B cell (primary cell): ENCODE measurements around the gene PSENEN. TPM values are rescaled to one million over a fixed set of nuclear protein-coding genes. Genes with fewer than 3 reads are reported as not detected.

Experiments used
- ATAC-seq: fragments of 200-7000 bp; cut with Tn5 transposase; one replicate; pipeline ENCODE4 v1.10.0; 2021; ENCODE audit warnings: low read depth, mild to moderate bottlenecking, moderate number of reproducible peaks, moderate library complexity
- CTCF ChIA-PET: fragments of 350-600 bp; sonication (Branson Sonifier 250); formaldehyde crosslinking; loops from one replicate; lab custom pipeline; 2021; ENCODE audit warnings: antibody characterized with exemption, inconsistent platforms; lab: Charles Lee
- POLR2A ChIA-PET: fragments of 350-600 bp; sonication (Branson Sonifier 250); formaldehyde crosslinking; loops from one replicate; lab custom pipeline; 2021; ENCODE audit warnings: antibody characterized with exemption; lab: Charles Lee
- DNase-seq: peaks from one replicate; pipeline ENCODE4 v3.0.0; 2013
- H2AFZ ChIP-seq: 2 replicates; pipeline ENCODE4 v1.6.1; 2012; ENCODE audit warnings: mild to moderate bottlenecking, low read depth, low read length; ENCODE audit not compliant: insufficient read depth, poor library complexity, severe bottlenecking
- H3K27ac ChIP-seq, 2 donors: 1 replicate in 1 of 2; 2 replicates in 1 of 2; pipeline ENCODE4 v1.5.1; 2012 to 2013; ENCODE audit warnings: low read length in 2 of 2, mild to moderate bottlenecking in 2 of 2, moderate library complexity in 1 of 2
- H3K27me3 ChIP-seq, 4 experiments: fragments of 200-600 bp in 1 of 4; sonication (generic) in 1 of 4; replicated peaks in 1 of 4; 1 replicate in 2 of 4; 2 replicates in 2 of 4; pipeline versions ENCODE4 v1.6.1 to v1.7.0; 2013 to 2016; ENCODE audit warnings: low read length in 3 of 4, mild to moderate bottlenecking in 2 of 4, mixed read lengths in 1 of 4, moderate library complexity in 1 of 4; ENCODE audit not compliant: insufficient read depth in 4 of 4, control insufficient read depth in 3 of 4; ENCODE audit errors: control extremely low read depth in 1 of 4
- H3K36me3 ChIP-seq, 2 experiments: replicated peaks in 1 of 2; 1 replicate in 1 of 2; 2 replicates in 1 of 2; pipeline versions ENCODE4 v1.6.1 to v1.7.1; 2013; ENCODE audit warnings: low read length in 1 of 2; ENCODE audit not compliant: insufficient read depth in 2 of 2, control insufficient read depth in 1 of 2; ENCODE audit errors: control extremely low read depth in 1 of 2, extremely low read depth in 1 of 2
- H3K4me1 ChIP-seq, 2 donors: fragments of 200-600 bp in 1 of 2; sonication (generic) in 1 of 2; 1 replicate in 1 of 2; 2 replicates in 1 of 2; pipeline versions ENCODE4 v1.5.1 to v1.6.1; 2013 to 2017; ENCODE audit warnings: low read length in 2 of 2; ENCODE audit not compliant: control insufficient read depth in 2 of 2, insufficient read depth in 2 of 2
- H3K4me2 ChIP-seq: replicated peaks from 2 replicates; pipeline ENCODE3; 2012; ENCODE audit warnings: mild to moderate bottlenecking, low read depth, low read length; ENCODE audit not compliant: poor library complexity, severe bottlenecking
- H3K4me3 ChIP-seq, 5 experiments: fragments of 200-600 bp in 1 of 5; sonication (generic) in 1 of 5; 1 replicate in 3 of 5; 2 replicates in 2 of 5; pipeline versions ENCODE4 v1.5.1 to v1.7.0; 2011 to 2016; ENCODE audit warnings: low read length in 4 of 5, mild to moderate bottlenecking in 4 of 5, low read depth in 2 of 5, control low read depth in 1 of 5, moderate library complexity in 1 of 5; ENCODE audit not compliant: insufficient read depth in 1 of 5; ENCODE audit errors: control extremely low read depth in 1 of 5, extremely low read depth in 1 of 5
- H3K79me2 ChIP-seq: fragments of 200-600 bp; sonication (generic); one replicate; pipeline ENCODE4 v1.6.0; 2016; ENCODE audit warnings: low read length; ENCODE audit not compliant: control insufficient read depth, insufficient read depth
- H3K9ac ChIP-seq: fragments of 200-600 bp; sonication (generic); 2 replicates; pipeline ENCODE4 v1.6.1; 2017; ENCODE audit warnings: mild to moderate bottlenecking, low read length, moderate library complexity
- H3K9me3 ChIP-seq, 3 donors: one replicate each; pipeline versions ENCODE4 v1.6.1 to v1.7.1; 2013; ENCODE audit warnings: low read length in 2 of 3; ENCODE audit not compliant: control insufficient read depth in 2 of 3, insufficient read depth in 1 of 3; ENCODE audit errors: control extremely low read depth in 1 of 3
- H4K20me1 ChIP-seq: 2 replicates; pipeline ENCODE4 v1.6.0; 2012; ENCODE audit warnings: mild to moderate bottlenecking, low read length; ENCODE audit not compliant: insufficient read depth, control insufficient read depth, poor library complexity, severe bottlenecking
- H3K27ac Mint-ChIP-seq: one replicate; pipeline ENCODE4 v1.8.0; 2021; ENCODE audit warnings: mixed read lengths
- H3K27me3 Mint-ChIP-seq: one replicate; pipeline ENCODE4 v1.8.0; 2021; ENCODE audit warnings: mixed read lengths
- H3K4me1 Mint-ChIP-seq: one replicate; pipeline ENCODE4 v1.8.0; 2021; ENCODE audit warnings: mixed read lengths
- H3K4me3 Mint-ChIP-seq: one replicate; pipeline ENCODE4 v1.8.0; 2021; ENCODE audit warnings: mixed read lengths
- H3K9me3 Mint-ChIP-seq: one replicate; pipeline ENCODE4 v1.8.0; 2022; ENCODE audit warnings: mixed read lengths; ENCODE audit not compliant: insufficient read depth
- CTCF ChIP-seq: fragments of 200-600 bp; IDR thresholded peaks from one replicate; pipeline ENCODE4 v1.8.0; 2022; ENCODE audit warnings: antibody characterized with exemption, mild to moderate bottlenecking
- EZH2 ChIP-seq: IDR thresholded peaks from 2 replicates; pipeline ENCODE4 v1.6.1; 2012; ENCODE audit warnings: borderline replicate concordance, low read depth, mild to moderate bottlenecking, moderate library complexity, low read length; ENCODE audit not compliant: insufficient read depth, poor library complexity, severe bottlenecking
- WGBS: methylation state at CpG from one replicate; pipeline ENCODE4 v1.1.5; 2013; ENCODE audit warnings: missing lambda C conversion rate; ENCODE audit not compliant: insufficient coverage; 5-methylcytosine and 5-hydroxymethylcytosine counted together
- intact Hi-C: fragments of 100-400 bp; cut with micrococcal nuclease; formaldehyde crosslinking; loops from one replicate; pipeline ENCODE4 v1.10.0; 2022
- polyA plus RNA-seq: library from polyadenylated mRNA; depleted of rRNA; stranded (reverse); fragments of >200 nt; gene quantifications from 2 replicates; pipeline ENCODE4 v1.2.3, GENCODE V29; 2012
- total RNA-seq, 2 donors: library from RNA; stranded (reverse); fragments of 120-200 nt in 1 of 2; gene quantifications; 1 replicate in 1 of 2; 2 replicates in 1 of 2; pipeline versions ENCODE4 v1.2.3 to v1.2.4, GENCODE V29; 2013 to 2022

Gene PSENEN
- total and polyA plus RNA-seq, 2 donors (not counting 1 experiment from before 2014, with no cell fraction given) = 17.7 to 36.4 TPM

- Histone ChIP-seq H3K9ac (no peak overlapping the region), H3K4me3 (no peak overlapping the region), H4K20me1 (peaks cover 55% of the 10 kb centered on the region), H3K4me1 (peaks cover 12 to 22% of the 10 kb centered on the region in 2 donors), H3K9me3 (no peaks in the 10 kb centered on the region), H3K4me2 (no peak overlapping the region), H3K36me3 (peaks cover 2 to 80% of the 10 kb centered on the region in 2 experiments), H3K27ac (no peak overlapping the region), H3K27me3 (no peaks in the 10 kb centered on the region), H3K79me2 (peaks cover 34% of the 10 kb centered on the region), H2AFZ (no peak overlapping the region)
- no peaks in the 10 kb centered on the region for H3K9me3 Mint-ChIP-seq
- intact Hi-C loops = no loop called here
- H3K4me1 Mint-ChIP-seq = peaks cover 28% of the 10 kb centered on the region
- ATAC-seq (no peak), DNase-seq (no peak)
- WGBS = 87% methylated on average over 5 of the region's 5 CpGs
- ChIA-PET POLR2A (no interaction called here), CTCF (interaction anchor here (0.5 kb wide), 1 partner anchor 47 kb away, joined by 3 read pairs; no protein-coding TSS in a partner anchor)
- no peak for TF ChIP-seq EZH2
- TF ChIP-seq CTCF = no peak
- no peak overlapping the region for H3K4me3 Mint-ChIP-seq
- no peaks in the 10 kb centered on the region for H3K27me3 Mint-ChIP-seq
- no peak overlapping the region for H3K27ac Mint-ChIP-seq
These were observed 10.6 kb upstream of the PSENEN start for GRCh38 chr19:35734889-35735288.

GRCh38 chr19:35736913-35737886, 8.3 kb upstream of the PSENEN start:
- no peaks in the 10 kb centered on the region for H3K9me3 ChIP-seq
- H3K4me1 ChIP-seq = peaks cover 14 to 39% of the 10 kb centered on the region in 2 donors
- DNase-seq (peak; percentile 53), ATAC-seq (no peak)
- peaks cover 0 to 58% of the 10 kb centered on the region in 2 experiments for H3K36me3 ChIP-seq
- no peaks in the 10 kb centered on the region for H3K27me3 ChIP-seq
- H3K4me3 ChIP-seq = no peak overlapping the region
- H4K20me1 ChIP-seq = peaks cover 43% of the 10 kb centered on the region
- no peaks in the 10 kb centered on the region for H3K9me3 Mint-ChIP-seq
- H3K4me1 Mint-ChIP-seq = peaks cover 40% of the 10 kb centered on the region
- WGBS = 83% methylated on average over 18 of the region's 22 CpGs
- H2AFZ ChIP-seq = no peak overlapping the region
- ChIA-PET CTCF (interaction anchor here (0.6 to 1.5 kb wide), 4 partner anchors 19 to 49 kb away, joined by 3 read pairs; no protein-coding TSS in a partner anchor), POLR2A (no interaction called here)
- peak overlapping the region; percentile 52 to 62 for H3K27ac ChIP-seq
- H3K9ac ChIP-seq = no peak overlapping the region
- H3K4me2 ChIP-seq = no peak overlapping the region
- no peaks in the 10 kb centered on the region for H3K27me3 Mint-ChIP-seq
- H3K4me3 Mint-ChIP-seq = peak overlapping the region; percentile 16
- H3K79me2 ChIP-seq = peaks cover 37% of the 10 kb centered on the region
- intact Hi-C loops = no loop called here
- peak; percentile 20 for TF ChIP-seq CTCF
- TF ChIP-seq EZH2 = no peak
- H3K27ac Mint-ChIP-seq = peak overlapping the region; percentile 85
